ENCODE measurements around the gene BAZ1A. TPM values are rescaled to one million over a fixed set of nuclear protein-coding genes. Genes with fewer than 3 reads are reported as not detected.

The BAZ1A gene
- polyA plus RNA-seq, 1 donor from 2014 or later = 18.1 TPM

GRCh38 chr14:34858765-34859164, 16.4 kb downstream of the BAZ1A start:
- no peaks in the 10 kb centered on the region for H3K36me3 ChIP-seq (ENCODE audit: insufficient read depth, low read length)
- H3K9ac ChIP-seq (ENCODE audit: low read length) = no peak overlapping the region
- H3K27ac ChIP-seq (ENCODE audit: low read length) = no peak overlapping the region
- H3F3A ChIP-seq (ENCODE audit: insufficient read depth, low read length, poor library complexity, severe bottlenecking) = no peaks in the 10 kb centered on the region
- no peaks in the 10 kb centered on the region for H3K27me3 ChIP-seq (ENCODE audit: insufficient read depth, low read depth, low read length)
- TF ChIP-seq EP300 (conservative IDR thresholded peaks at IDR 0.05; ENCODE audit: poor library complexity, severe bottlenecking) (no peak), SMC3 (conservative IDR thresholded peaks at IDR 0.05; ENCODE audit: poor library complexity) (no peak), EZH2 (IDR thresholded peaks at IDR 0.05; ENCODE audit: borderline replicate concordance, insufficient read depth, low read length, poor library complexity, severe bottlenecking) (no peak), POLR2AphosphoS5 (IDR thresholded peaks at IDR 0.05) (no peak), RAD21 (conservative IDR thresholded peaks at IDR 0.05) (no peak), TAF1 (IDR thresholded peaks at IDR 0.05; ENCODE audit: low read depth) (no peak), MXI1 (conservative IDR thresholded peaks at IDR 0.05; ENCODE audit: poor library complexity, severe bottlenecking) (no peak), REST (IDR thresholded peaks at IDR 0.05; ENCODE audit: borderline replicate concordance) (no peak), CTCF (IDR thresholded peaks at IDR 0.05; ENCODE audit: poor library complexity, severe bottlenecking) (no peak)
- no peaks in the 10 kb centered on the region for H4K20me1 ChIP-seq (ENCODE audit: insufficient read depth)
- peaks cover 4% of the 10 kb centered on the region for H3K79me2 ChIP-seq (replicated peaks; ENCODE audit: insufficient read depth, low read length)
- no peaks in the 10 kb centered on the region for H3K9me2 ChIP-seq (ENCODE audit: insufficient read depth, low read length)
- H2AFZ ChIP-seq (ENCODE audit: low read depth, low read length) = no peak overlapping the region
- H3K4me2 ChIP-seq (ENCODE audit: low read length) = no peak overlapping the region
- no peaks in the 10 kb centered on the region for H3K9me3 ChIP-seq (ENCODE audit: low read length)
- H3K4me3 ChIP-seq (ENCODE audit: low read length) = no peak overlapping the region

- Histone ChIP-seq H3F3A (ENCODE audit: insufficient read depth, low read length, poor library complexity, severe bottlenecking) (no peaks in the 10 kb centered on the region), H3K27me3 (ENCODE audit: insufficient read depth, low read depth, low read length) (no peaks in the 10 kb centered on the region), H4K20me1 (ENCODE audit: insufficient read depth) (no peaks in the 10 kb centered on the region), H3K79me2 (replicated peaks; ENCODE audit: insufficient read depth, low read length) (no peaks in the 10 kb centered on the region), H3K27ac (ENCODE audit: low read length) (no peak overlapping the region), H3K9me2 (ENCODE audit: insufficient read depth, low read length) (no peaks in the 10 kb centered on the region), H3K4me3 (ENCODE audit: low read length) (no peak overlapping the region), H2AFZ (ENCODE audit: low read depth, low read length) (no peak overlapping the region), H3K9ac (ENCODE audit: low read length) (no peak overlapping the region), H3K36me3 (ENCODE audit: insufficient read depth, low read length) (no peaks in the 10 kb centered on the region), H3K4me2 (ENCODE audit: low read length) (no peak overlapping the region), H3K9me3 (ENCODE audit: low read length) (no peaks in the 10 kb centered on the region)
- TF ChIP-seq MXI1 (conservative IDR thresholded peaks at IDR 0.05; ENCODE audit: poor library complexity, severe bottlenecking) (no peak), POLR2AphosphoS5 (IDR thresholded peaks at IDR 0.05) (no peak), REST (IDR thresholded peaks at IDR 0.05; ENCODE audit: borderline replicate concordance) (no peak), EZH2 (IDR thresholded peaks at IDR 0.05; ENCODE audit: borderline replicate concordance, insufficient read depth, low read length, poor library complexity, severe bottlenecking) (no peak), SMC3 (conservative IDR thresholded peaks at IDR 0.05; ENCODE audit: poor library complexity) (no peak), TAF1 (IDR thresholded peaks at IDR 0.05; ENCODE audit: low read depth) (no peak), RAD21 (conservative IDR thresholded peaks at IDR 0.05) (no peak), EP300 (conservative IDR thresholded peaks at IDR 0.05; ENCODE audit: poor library complexity, severe bottlenecking) (no peak), CTCF (IDR thresholded peaks at IDR 0.05; ENCODE audit: poor library complexity, severe bottlenecking) (no peak)
Observed at GRCh38 chr14:34857689-34858449, 17.3 kb downstream of the BAZ1A start.
